A549 treated with CpdA at 1 μM for 4 hours (cell line): ENCODE data around the gene LRPPRC. TPM values are rescaled to one million over a fixed set of nuclear protein-coding genes. Genes with fewer than 3 reads are reported as not detected.

ENCODE experiments used
- total RNA-seq: library from RNA; stranded (reverse); fragments of 200-300 nt; extraction: Qiagen RNA extraction; gene quantifications from 5 replicates; pipeline ENCODE4 v1.2.3, GENCODE V29; 2022; ENCODE audit warnings: low read depth

LRPPRC gene
- total RNA-seq = 90.0 to 106 TPM (median 103 TPM) in 5 replicates

GRCh38 chr2:43995733-43996533 is at the start of gene LRPPRC:
LRPPRC (minus strand) TSS chr2:43995989; CDS start chr2:43995947, 42 bp downstream.

GRCh38 chr2:43838560-43839267 is 157.1 kb downstream of the LRPPRC start, which contains the start of the genes ABCG5 and ABCG8:
ABCG5 (minus strand) TSS chr2:43838839; CDS start chr2:43838679, 160 bp downstream.
ABCG8 (plus strand) TSS chr2:43838971; CDS start chr2:43839054, 83 bp downstream.

Other genes starting within 250 kb of the LRPPRC start
- gene DYNC2LI1, start 221.9 kb downstream of the LRPPRC start, total RNA-seq = 12.4 to 20.2 TPM (median 13.1 TPM) in 5 replicates
- gene ABCG5, start 157.2 kb downstream of the LRPPRC start, total RNA-seq = 0.01 TPM in 1 of 5 replicates, not detected in the others
- gene ABCG8, start 157.0 kb downstream of the LRPPRC start, total RNA-seq = not detected in 5 replicates
- gene PPM1B, start 172.9 kb upstream of the LRPPRC start, total RNA-seq = 25.0 to 35.4 TPM (median 31.0 TPM) in 5 replicates